ENCODE data around the gene VPS33A. TPM values are rescaled to one million over a fixed set of nuclear protein-coding genes. Genes with fewer than 3 reads are reported as not detected.

Gene VPS33A
- total and polyA plus RNA-seq, 4 experiments from 2014 or later = 33.2 to 42.6 (median 39.8) TPM

DNA sequence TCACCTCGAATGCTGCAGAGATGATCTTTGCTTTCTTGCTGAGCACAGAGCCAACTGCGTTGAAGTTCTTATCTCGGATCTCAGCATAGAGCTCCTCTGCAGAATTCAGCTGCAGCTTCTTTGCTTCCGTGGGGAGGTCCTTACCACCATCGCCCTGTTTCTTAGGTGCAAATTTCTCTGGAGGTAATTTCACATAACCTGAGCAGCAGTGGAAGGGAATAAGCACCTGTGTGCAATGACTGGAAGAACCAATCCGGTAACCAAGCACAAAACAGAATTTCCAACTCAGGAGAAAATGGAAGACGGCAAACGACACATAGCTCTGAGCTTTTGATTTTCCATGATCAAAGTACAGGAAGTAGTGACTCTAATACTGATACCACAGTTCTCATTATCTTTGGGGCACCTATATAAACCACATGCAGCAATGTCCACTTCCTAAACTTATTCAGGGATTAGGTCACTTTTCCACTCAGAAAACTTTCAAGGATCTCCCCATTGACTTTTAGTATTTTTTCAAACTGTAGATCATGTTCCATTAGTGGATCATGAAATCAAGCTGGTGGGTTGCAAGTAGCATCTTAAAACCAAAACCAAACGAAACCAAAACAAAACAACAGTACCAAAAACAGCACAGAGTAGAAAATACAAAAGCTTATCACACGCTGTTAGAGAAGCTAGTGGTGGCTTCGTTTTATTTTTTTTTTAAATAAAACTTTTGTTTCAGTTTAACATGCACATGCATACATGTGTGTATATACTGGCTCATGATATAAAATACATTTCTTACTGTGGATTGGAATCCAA, 21.5 kb downstream of the VPS33A start:
- H3K9me3 ChIP-seq (ENCODE audit: control insufficient read depth in 1 of 2, low read length in 2 of 2) = no peaks in the 10 kb centered on the region
- H3K27me3 Mint-ChIP-seq = no peaks in the 10 kb centered on the region
- H3K4me3 ChIP-seq (ENCODE audit: low read length in 2 of 2) = peak overlapping the region; percentile 63 to 92
- H3K27me3 ChIP-seq (ENCODE audit: insufficient read depth, low read length) = no peaks in the 10 kb centered on the region
- H3K36me3 Mint-ChIP-seq = peaks cover 31 to 46% of the 10 kb centered on the region in 2 donors
- intact Hi-C loops (cut with micrococcal nuclease) = loop anchor here (1.0 kb wide), 3 partner anchors 18 to 41 kb away; partner anchors contain the start of genes B3GNT4, DIABLO and VPS33A
- CTCF ChIA-PET (ENCODE audit: partially characterized antibody) = interaction anchor here (0.6 to 4.0 kb wide), 9 partner anchors 9 to 256 kb away, joined by 3 to 35 read pairs (median 9); partner anchors contain the start of genes DIABLO, VPS33A and ZCCHC8
- peaks cover 22% of the 10 kb centered on the region for H3K36me3 ChIP-seq (ENCODE audit: insufficient read depth, low read length)
- H3K27ac Mint-ChIP-seq = peak overlapping the region; percentile 94 to 97 (median 95)
- POLR2A ChIA-PET (ENCODE audit: partially characterized antibody) = interaction anchor here (0.5 to 4.8 kb wide), 20 partner anchors 8 to 1953 kb away, joined by 3 to 155 read pairs (median 6); partner anchors contain the start of genes B3GNT4, DIABLO, KNTC1 and RNU4-2
- H3K9me3 Mint-ChIP-seq = no peaks in the 10 kb centered on the region
- H3K27ac ChIP-seq (ENCODE audit: low read depth, low read length) = peak overlapping the region; percentile 67
- H3K4me1 Mint-ChIP-seq = peaks cover 25 to 50% (median 38%) of the 10 kb centered on the region in 4 donors
- peaks cover 46% of the 10 kb centered on the region for H3K4me1 ChIP-seq (ENCODE audit: insufficient read depth, low read length)
- peak; percentile 64 to 76 (median 74) for DNase-seq
- peak overlapping the region; percentile 90 to 95 (median 93) for H3K4me3 Mint-ChIP-seq

DNA sequence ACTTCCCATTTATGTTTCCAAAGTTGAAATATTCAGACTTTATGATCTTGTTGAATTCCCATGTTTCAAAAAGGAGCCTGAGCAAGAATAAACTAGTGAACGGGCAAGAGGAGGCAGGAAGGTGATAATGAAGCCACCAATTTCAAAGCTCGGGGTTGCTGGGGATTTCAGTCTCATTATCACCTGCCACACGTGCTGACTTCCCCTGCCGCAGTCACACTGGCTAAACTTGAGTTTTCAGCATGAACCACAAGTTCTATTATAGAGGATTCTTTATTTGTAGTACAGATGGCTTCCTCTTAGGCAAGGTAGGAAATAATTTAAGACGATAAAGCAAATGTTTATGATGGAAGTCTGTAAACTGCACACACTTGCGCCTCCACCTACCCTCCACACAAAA, 22.3 kb downstream of the VPS33A start:
- intact Hi-C loops (cut with micrococcal nuclease) = loop anchor here (1.0 kb wide), 3 partner anchors 18 to 41 kb away; partner anchors contain the start of genes B3GNT4, DIABLO and VPS33A
- peak overlapping the region; percentile 63 to 92 for H3K4me3 ChIP-seq (ENCODE audit: low read length in 2 of 2)
- peak overlapping the region; percentile 67 for H3K27ac ChIP-seq (ENCODE audit: low read depth, low read length)

DNA sequence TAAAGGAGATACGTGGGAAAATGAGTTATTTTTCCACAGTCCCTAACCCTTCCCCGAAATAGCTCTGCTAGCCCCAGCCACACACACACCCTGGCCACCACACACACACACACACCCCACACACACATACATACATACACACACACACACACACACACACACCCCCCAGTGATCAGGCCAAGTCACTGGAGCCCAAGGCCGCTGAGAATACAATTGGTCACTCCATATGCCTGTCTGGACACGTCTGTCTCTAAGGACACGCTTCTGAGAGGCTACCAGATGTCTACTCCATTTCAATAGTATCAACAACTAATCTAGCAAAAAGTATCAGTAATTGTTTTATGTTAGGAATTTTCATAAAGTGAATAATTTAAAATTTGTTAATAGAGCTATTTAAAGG, 27.4 kb downstream of the VPS33A start:
- peaks cover 43 to 51% of the 10 kb centered on the region in 2 donors for H3K36me3 Mint-ChIP-seq

More for the DNA sequence above, 22.3 kb downstream of the VPS33A start:
- no peaks in the 10 kb centered on the region for H3K9me3 ChIP-seq (ENCODE audit: control insufficient read depth in 1 of 2, low read length in 2 of 2)
- H3K36me3 ChIP-seq (ENCODE audit: insufficient read depth, low read length) = peaks cover 17% of the 10 kb centered on the region
- H3K27me3 ChIP-seq (ENCODE audit: insufficient read depth, low read length) = no peaks in the 10 kb centered on the region
- Mint-ChIP-seq H3K9me3 (no peaks in the 10 kb centered on the region), H3K4me1 (peaks cover 25 to 51% (median 38%) of the 10 kb centered on the region in 4 donors), H3K4me3 (peak overlapping the region; percentile 90 to 95 (median 93)), H3K27ac (peak overlapping the region; percentile 94 to 97 (median 95)), H3K36me3 (peaks cover 28 to 42% of the 10 kb centered on the region in 2 donors), H3K27me3 (no peaks in the 10 kb centered on the region)
- ChIA-PET CTCF (ENCODE audit: partially characterized antibody) (interaction anchor here (0.9 to 4.0 kb wide), 9 partner anchors 8 to 257 kb away, joined by 3 to 35 read pairs (median 9); partner anchors contain the start of genes DIABLO, VPS33A and ZCCHC8), POLR2A (ENCODE audit: partially characterized antibody) (interaction anchor here (0.5 to 4.8 kb wide), 18 partner anchors 7 to 1952 kb away, joined by 3 to 155 read pairs (median 7); partner anchors contain the start of genes B3GNT4, DIABLO, KNTC1 and RNU4-2)
- DNase-seq = peak in 4 of 5 donors; percentile 25 to 51 (median 38)
- H3K4me1 ChIP-seq (ENCODE audit: insufficient read depth, low read length) = peaks cover 47% of the 10 kb centered on the region

DNA sequence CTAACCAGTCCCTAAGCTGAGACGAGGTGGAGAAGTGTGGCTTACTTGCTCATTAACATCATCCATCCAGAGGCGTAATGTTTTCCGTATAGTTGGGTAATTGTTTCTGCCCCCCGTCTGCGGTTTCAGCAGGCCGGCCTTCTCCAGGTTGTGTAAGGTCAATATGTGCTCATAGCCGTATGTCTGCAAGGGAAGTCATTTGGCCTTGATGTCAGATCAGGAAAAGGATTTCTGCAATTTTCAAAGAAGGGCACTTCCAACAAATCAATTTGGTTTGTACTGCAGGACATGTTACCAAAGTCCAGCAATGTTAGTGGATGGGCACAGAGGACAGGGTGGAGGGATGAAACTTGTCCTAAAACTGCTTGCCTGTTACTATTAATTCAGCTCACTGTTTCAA, 30.6 kb downstream of the VPS33A start:
- Mint-ChIP-seq H3K27me3 (no peaks in the 10 kb centered on the region), H3K4me1 (peaks cover 6 to 17% (median 10%) of the 10 kb centered on the region in 4 donors), H3K9me3 (no peaks in the 10 kb centered on the region), H3K36me3 (peaks cover 58 to 71% of the 10 kb centered on the region in 2 donors), H3K4me3 (no peak overlapping the region), H3K27ac (peak overlapping the region in 2 of 7 donors; percentile 52 to 59)
- H3K36me3 ChIP-seq (ENCODE audit: insufficient read depth, low read length) = peaks cover 72% of the 10 kb centered on the region
- no peak for DNase-seq
- ChIA-PET POLR2A (ENCODE audit: partially characterized antibody) (interaction anchor here (1.3 to 3.0 kb wide), 3 partner anchors 9 to 10 kb away, joined by 6 to 21 read pairs (median 6); partner anchors contain the start of gene DIABLO), CTCF (ENCODE audit: partially characterized antibody) (interaction anchor here (0.9 kb wide), 2 partner anchors 9 to 31 kb away, joined by 3 read pairs; no protein-coding TSS in a partner anchor)
- no peak overlapping the region for H3K27ac ChIP-seq (ENCODE audit: low read depth, low read length)
- no peaks in the 10 kb centered on the region for H3K9me3 ChIP-seq (ENCODE audit: control insufficient read depth in 1 of 2, low read length in 2 of 2)
- no peak overlapping the region for H3K4me3 ChIP-seq (ENCODE audit: low read length in 2 of 2)
- intact Hi-C loops (cut with micrococcal nuclease) = no loop called here
- H3K27me3 ChIP-seq (ENCODE audit: insufficient read depth, low read length) = no peaks in the 10 kb centered on the region
- peaks cover 7% of the 10 kb centered on the region for H3K4me1 ChIP-seq (ENCODE audit: insufficient read depth, low read length)

More for the DNA sequence above, 27.4 kb downstream of the VPS33A start:
- Histone ChIP-seq H3K27me3 (ENCODE audit: insufficient read depth, low read length) (no peaks in the 10 kb centered on the region), H3K4me3 (ENCODE audit: low read length in 2 of 2) (no peak overlapping the region), H3K9me3 (ENCODE audit: control insufficient read depth in 1 of 2, low read length in 2 of 2) (no peaks in the 10 kb centered on the region), H3K36me3 (ENCODE audit: insufficient read depth, low read length) (peaks cover 45% of the 10 kb centered on the region), H3K27ac (ENCODE audit: low read depth, low read length) (no peak overlapping the region), H3K4me1 (ENCODE audit: insufficient read depth, low read length) (peaks cover 30% of the 10 kb centered on the region)
- intact Hi-C loops (cut with micrococcal nuclease) = no loop called here
- ChIA-PET POLR2A (ENCODE audit: partially characterized antibody) (no interaction called here), CTCF (ENCODE audit: partially characterized antibody) (no interaction called here)
- H3K27ac Mint-ChIP-seq = peak overlapping the region in 5 of 7 donors; percentile 28 to 67 (median 63)
- no peak overlapping the region for H3K4me3 Mint-ChIP-seq
- no peak for DNase-seq
- H3K9me3 Mint-ChIP-seq = no peaks in the 10 kb centered on the region
- no peaks in the 10 kb centered on the region for H3K27me3 Mint-ChIP-seq
- peaks cover 13 to 38% (median 24%) of the 10 kb centered on the region in 4 donors for H3K4me1 Mint-ChIP-seq

DNA sequence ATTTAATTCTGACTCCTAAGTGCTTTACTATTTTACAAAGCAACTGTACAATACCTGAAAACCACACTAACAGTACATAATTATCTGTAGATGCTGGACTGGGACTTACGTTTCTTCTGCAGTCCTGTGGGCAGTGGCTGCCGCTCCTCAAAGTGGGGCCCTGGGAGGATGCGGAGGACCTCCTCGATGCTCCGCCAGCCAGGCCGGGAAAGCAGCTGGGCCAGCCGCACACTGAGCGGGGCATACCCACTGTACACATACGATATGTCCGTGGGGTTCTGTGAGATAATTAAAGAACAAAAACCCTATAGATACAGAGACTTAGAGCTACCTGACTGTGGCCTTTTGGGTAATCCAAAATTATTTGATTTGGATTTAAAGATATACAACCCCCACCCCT, 33.6 kb downstream of the VPS33A start:
- H3K36me3 ChIP-seq (ENCODE audit: insufficient read depth, low read length) = peaks cover 63% of the 10 kb centered on the region
- POLR2A ChIA-PET (ENCODE audit: partially characterized antibody) = interaction anchor here (0.5 to 3.0 kb wide), 2 partner anchors 12 to 141 kb away, joined by 3 to 21 read pairs; no protein-coding TSS in a partner anchor
- H3K9me3 ChIP-seq (ENCODE audit: control insufficient read depth in 1 of 2, low read length in 2 of 2) = no peaks in the 10 kb centered on the region
- peaks cover 4 to 12% (median 8%) of the 10 kb centered on the region in 4 donors for H3K4me1 Mint-ChIP-seq
- H3K9me3 Mint-ChIP-seq = no peaks in the 10 kb centered on the region
- H3K27me3 ChIP-seq (ENCODE audit: insufficient read depth, low read length) = no peaks in the 10 kb centered on the region
- peaks cover 41 to 63% of the 10 kb centered on the region in 2 donors for H3K36me3 Mint-ChIP-seq
- CTCF ChIA-PET (ENCODE audit: partially characterized antibody) = interaction anchor here (0.8 to 3.4 kb wide), 2 partner anchors 11 to 34 kb away, joined by 3 to 12 read pairs; no protein-coding TSS in a partner anchor
- intact Hi-C loops (cut with micrococcal nuclease) = no loop called here
- no peak overlapping the region for H3K4me3 Mint-ChIP-seq
- no peak for DNase-seq
- H3K4me3 ChIP-seq (ENCODE audit: low read length in 2 of 2) = no peak overlapping the region
- no peak overlapping the region for H3K27ac Mint-ChIP-seq
- H3K4me1 ChIP-seq (ENCODE audit: insufficient read depth, low read length) = peaks cover 1% of the 10 kb centered on the region
- H3K27me3 Mint-ChIP-seq = no peaks in the 10 kb centered on the region
- H3K27ac ChIP-seq (ENCODE audit: low read depth, low read length) = no peak overlapping the region

DNA sequence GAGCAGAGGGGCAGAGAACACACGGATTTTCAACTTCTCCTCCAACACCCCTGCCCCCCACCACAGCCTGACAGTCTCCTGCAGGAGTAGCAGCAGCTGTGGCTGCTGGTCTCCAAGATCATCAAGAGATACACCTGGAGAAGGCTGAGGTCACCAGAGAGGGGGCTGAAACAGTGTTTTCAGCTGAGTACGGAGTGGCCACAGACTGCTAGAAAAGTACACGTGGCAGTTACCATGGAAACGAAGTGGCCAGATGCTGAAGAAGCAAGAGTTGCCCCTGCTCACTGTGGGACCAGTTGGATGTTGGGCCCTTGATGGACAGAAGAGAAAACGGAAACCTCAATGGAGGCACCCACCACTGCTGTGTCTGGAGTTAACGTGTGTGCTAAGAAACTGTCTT, 35.5 kb downstream of the VPS33A start:
- Mint-ChIP-seq H3K27ac (no peak overlapping the region), H3K4me1 (peaks cover 13 to 27% (median 17%) of the 10 kb centered on the region in 4 donors), H3K9me3 (no peaks in the 10 kb centered on the region), H3K4me3 (no peak overlapping the region), H3K36me3 (peaks cover 32 to 56% of the 10 kb centered on the region in 2 donors), H3K27me3 (no peaks in the 10 kb centered on the region)
- no peaks in the 10 kb centered on the region for H3K27me3 ChIP-seq (ENCODE audit: insufficient read depth, low read length)
- H3K27ac ChIP-seq (ENCODE audit: low read depth, low read length) = no peak overlapping the region
- H3K4me3 ChIP-seq (ENCODE audit: low read length in 2 of 2) = no peak overlapping the region
- no peaks in the 10 kb centered on the region for H3K9me3 ChIP-seq (ENCODE audit: control insufficient read depth in 1 of 2, low read length in 2 of 2)
- DNase-seq = no peak
- intact Hi-C loops (cut with micrococcal nuclease) = no loop called here
- H3K4me1 ChIP-seq (ENCODE audit: insufficient read depth, low read length) = peaks cover 15% of the 10 kb centered on the region
- ChIA-PET POLR2A (ENCODE audit: partially characterized antibody) (interaction anchor here (9.5 kb wide), 1 partner anchor 13 kb away, joined by 155 read pairs; no protein-coding TSS in a partner anchor), CTCF (ENCODE audit: partially characterized antibody) (interaction anchor here (1.2 to 3.4 kb wide), 2 partner anchors 13 to 27 kb away, joined by 3 to 12 read pairs; no protein-coding TSS in a partner anchor)
- peaks cover 53% of the 10 kb centered on the region for H3K36me3 ChIP-seq (ENCODE audit: insufficient read depth, low read length)
